Uterus (tissue), 4 donors: Measurements from ENCODE around the gene TIMM22. TPM values are rescaled to one million over a fixed set of nuclear protein-coding genes. Genes with fewer than 3 reads are reported as not detected.

ENCODE experiments used
- DNase-seq, 2 donors: peaks; one replicate each; pipeline ENCODE4 v3.0.0-alpha.2; 2019 to 2020
- H3K27ac ChIP-seq, 2 donors: fragments of 200-600 bp; sonication (generic); 1 replicate in 1 of 2; 2 replicates in 1 of 2; pipeline ENCODE4 v1.5.1; 2016 to 2018
- H3K27me3 ChIP-seq, 2 donors: fragments of 200-600 bp; sonication (generic); one replicate each; pipeline ENCODE4 v1.5.1; 2018 to 2019; ENCODE audit warnings: control low read depth in 1 of 2
- H3K36me3 ChIP-seq, 2 donors: fragments of 200-600 bp; sonication (generic); one replicate each; pipeline ENCODE4 v1.5.1; 2019; ENCODE audit warnings: control low read depth in 1 of 2
- H3K4me1 ChIP-seq, 2 donors: fragments of 200-600 bp; sonication (generic); one replicate each; pipeline ENCODE4 v1.5.1; 2018 to 2019; ENCODE audit warnings: control low read depth in 1 of 2
- H3K4me3 ChIP-seq, 2 donors: fragments of 200-600 bp; sonication (generic); 1 replicate in 1 of 2; 2 replicates in 1 of 2; pipeline ENCODE4 v1.5.1; 2018 to 2019; ENCODE audit warnings: mild to moderate bottlenecking in 1 of 2
- H3K9me3 ChIP-seq, 2 donors: fragments of 200-600 bp; sonication (generic); one replicate each; pipeline ENCODE4 v1.5.1; 2019; ENCODE audit warnings: control low read depth in 1 of 2
- POLR2A ChIP-seq, 2 donors: fragments of 450-650 bp; IDR thresholded peaks; one replicate each; pipeline ENCODE4 v1.6.1; 2016; ENCODE audit warnings: antibody characterized with exemption in 2 of 2, mild to moderate bottlenecking in 1 of 2, moderate library complexity in 1 of 2
- intact Hi-C: fragments of 100-400 bp; cut with DNase I; formaldehyde crosslinking; loops from one replicate; pipeline ENCODE4 v1.15.1; 2023; ENCODE audit warnings: low total_unique reads
- total RNA-seq, 4 donors: library from RNA; depleted of rRNA in 3 of 4; stranded (reverse); fragments of >200 nt in 3 of 4; gene quantifications; one replicate each; pipeline versions ENCODE4 v1.1.0 to v1.2.4, GENCODE V29; 2014 to 2023
- TF ChIP-seq, protein P1 (sequence below), 4 experiments: fragments of 200-600 bp in 2 of 4; fragments of 450-650 bp in 2 of 4; sonication (generic) in 2 of 4; IDR thresholded peaks; one replicate each; pipeline ENCODE4 v1.5.1; 2016 to 2019; ENCODE audit warnings: antibody characterized with exemption in 4 of 4, mild to moderate bottlenecking in 2 of 4, moderate library complexity in 1 of 4
- donor health status: DM: yes; HTN: yes; CAD: no.

TIMM22 gene
- total RNA-seq, 4 donors from 2014 or later, result 5.1 to 17.1 (median 10.8) TPM

DNA sequence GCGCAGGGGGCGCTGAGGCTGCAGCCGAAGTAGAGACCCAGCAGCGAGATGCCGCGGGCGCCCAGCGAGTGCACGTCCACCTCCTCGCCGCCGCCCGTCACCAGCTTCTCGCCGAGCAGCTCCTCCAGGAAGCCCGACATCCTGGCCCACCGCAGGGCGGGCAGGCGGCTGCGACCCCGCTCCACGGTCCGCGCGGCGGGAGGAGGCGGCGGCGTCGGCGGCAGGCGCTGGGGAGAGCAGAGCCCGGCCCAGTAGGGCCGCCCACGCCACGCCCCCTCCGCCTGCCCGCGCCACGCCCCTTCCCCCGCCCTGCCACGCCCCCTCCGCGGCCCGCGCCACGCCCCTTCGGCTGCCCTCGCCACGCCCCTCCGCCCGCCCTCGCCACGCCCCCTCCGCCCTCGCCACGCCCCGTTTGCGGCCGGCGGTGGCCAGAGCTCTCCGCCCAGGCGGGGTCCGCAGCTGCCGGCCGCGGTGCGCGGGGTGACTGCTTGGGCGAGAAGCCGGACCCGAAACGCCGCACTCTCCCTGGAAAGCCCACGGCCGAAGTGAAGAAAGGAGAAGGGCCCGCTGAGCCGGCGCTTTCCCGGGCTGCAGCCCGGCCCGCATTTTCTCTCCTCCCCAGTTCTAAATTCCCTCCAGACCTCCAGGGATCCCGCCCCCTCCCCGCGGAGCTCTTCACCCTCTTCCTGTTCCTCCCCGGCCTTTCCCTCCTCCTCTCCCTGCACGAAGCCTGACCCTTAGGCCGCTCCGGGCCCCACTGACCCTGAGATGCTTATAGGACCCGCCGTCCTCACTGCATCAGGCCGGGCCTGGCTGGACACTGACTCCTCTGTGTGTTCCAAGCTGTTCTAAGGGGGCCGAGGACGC, 17.2 kb upstream of the TIMM22 start, which contains the start of gene NXN:
Gene NXN, minus strand, starts transcription at position 238 of the 867 bp plus-strand sequence.
- Histone ChIP-seq H3K9me3 (no peaks in the 10 kb centered on the region), H3K27ac (peak within 1 kb of the TSS; percentile 78 to 84), H3K4me1 (peaks cover 0 to 4% of the 10 kb centered on the region in 2 donors), H3K4me3 (peak within 1 kb of the TSS; percentile 54), H3K36me3 (no peaks in the 10 kb centered on the region), H3K27me3 (no peaks in the 10 kb centered on the region)
- peak; percentile 83 to 89 for DNase-seq
- intact Hi-C loops, result loop anchor here (5.0 to 10.0 kb wide), 2 partner anchors 95 to 187 kb away; no protein-coding TSS in a partner anchor
- TF ChIP-seq POLR2A (IDR thresholded peaks at IDR 0.05), result peak; percentile 71 to 91
- TF ChIP-seq, protein P1, sequence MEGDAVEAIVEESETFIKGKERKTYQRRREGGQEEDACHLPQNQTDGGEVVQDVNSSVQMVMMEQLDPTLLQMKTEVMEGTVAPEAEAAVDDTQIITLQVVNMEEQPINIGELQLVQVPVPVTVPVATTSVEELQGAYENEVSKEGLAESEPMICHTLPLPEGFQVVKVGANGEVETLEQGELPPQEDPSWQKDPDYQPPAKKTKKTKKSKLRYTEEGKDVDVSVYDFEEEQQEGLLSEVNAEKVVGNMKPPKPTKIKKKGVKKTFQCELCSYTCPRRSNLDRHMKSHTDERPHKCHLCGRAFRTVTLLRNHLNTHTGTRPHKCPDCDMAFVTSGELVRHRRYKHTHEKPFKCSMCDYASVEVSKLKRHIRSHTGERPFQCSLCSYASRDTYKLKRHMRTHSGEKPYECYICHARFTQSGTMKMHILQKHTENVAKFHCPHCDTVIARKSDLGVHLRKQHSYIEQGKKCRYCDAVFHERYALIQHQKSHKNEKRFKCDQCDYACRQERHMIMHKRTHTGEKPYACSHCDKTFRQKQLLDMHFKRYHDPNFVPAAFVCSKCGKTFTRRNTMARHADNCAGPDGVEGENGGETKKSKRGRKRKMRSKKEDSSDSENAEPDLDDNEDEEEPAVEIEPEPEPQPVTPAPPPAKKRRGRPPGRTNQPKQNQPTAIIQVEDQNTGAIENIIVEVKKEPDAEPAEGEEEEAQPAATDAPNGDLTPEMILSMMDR (IDR thresholded peaks at IDR 0.05), result peak in 3 of 4 experiments; percentile 40 to 41 (median 41)

GRCh38 chr17:980406-981291, 16.3 kb upstream of the TIMM22 start:
- TF ChIP-seq, protein P1 (IDR thresholded peaks at IDR 0.05), result peak; percentile 79 to 93 (median 86)
- TF ChIP-seq POLR2A (IDR thresholded peaks at IDR 0.05), result no peak
- Histone ChIP-seq H3K4me3 (peak overlapping the region; percentile 38 to 40), H3K4me1 (no peaks in the 10 kb centered on the region), H3K9me3 (no peaks in the 10 kb centered on the region), H3K36me3 (no peaks in the 10 kb centered on the region), H3K27me3 (no peaks in the 10 kb centered on the region), H3K27ac (peak overlapping the region; percentile 78 to 84)
- intact Hi-C loops, result loop anchor here (5.0 kb wide), 1 partner anchor 188 kb away; no protein-coding TSS in a partner anchor
- peak; percentile 77 to 86 for DNase-seq

- Histone ChIP-seq H3K27ac (peak overlapping the region in 1 of 2 donors; percentile 5), H3K27me3 (no peaks in the 10 kb centered on the region), H3K36me3 (no peaks in the 10 kb centered on the region), H3K4me1 (no peaks in the 10 kb centered on the region), H3K9me3 (no peaks in the 10 kb centered on the region), H3K4me3 (no peak overlapping the region)
- TF ChIP-seq, protein P1 (IDR thresholded peaks at IDR 0.05), result no peak
- intact Hi-C loops, result loop anchor here (5.0 kb wide), 1 partner anchor 189 kb away; no protein-coding TSS in a partner anchor
- DNase-seq, result no peak
These were observed 15.7 kb upstream of the TIMM22 start for GRCh38 chr17:981292-981658.

DNA sequence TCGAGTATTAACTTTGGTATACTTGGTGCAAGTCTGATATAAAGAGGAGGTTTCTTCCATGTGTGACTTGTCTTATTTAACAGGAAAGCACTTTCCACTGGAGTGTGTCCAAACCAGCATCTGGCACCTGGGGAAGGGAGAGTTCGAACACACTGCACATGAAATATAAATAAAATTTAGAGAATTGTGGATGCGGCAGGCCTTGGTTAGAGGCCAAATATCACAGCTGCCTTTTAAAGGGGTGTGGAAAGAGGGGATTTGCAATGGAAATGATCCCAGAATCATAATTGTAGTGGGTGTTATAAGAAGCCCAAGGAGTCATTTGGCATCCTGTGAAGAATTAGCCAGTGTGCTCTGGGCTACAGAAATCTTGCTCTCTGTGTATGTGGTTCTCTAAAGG, 13.0 kb upstream of the TIMM22 start:
- no peak overlapping the region for H3K4me3 ChIP-seq
- DNase-seq, result no peak
- H3K27me3 ChIP-seq, result no peaks in the 10 kb centered on the region
- TF ChIP-seq, protein P1 (IDR thresholded peaks at IDR 0.05), result no peak
- no peak for TF ChIP-seq POLR2A (IDR thresholded peaks at IDR 0.05)
- no peaks in the 10 kb centered on the region for H3K36me3 ChIP-seq
- H3K9me3 ChIP-seq, result no peaks in the 10 kb centered on the region
- no peaks in the 10 kb centered on the region for H3K4me1 ChIP-seq
- intact Hi-C loops, result loop anchor here (5.0 kb wide), 1 partner anchor 192 kb away; no protein-coding TSS in a partner anchor
- H3K27ac ChIP-seq, result no peak overlapping the region
